Small intestine (tissue), 7 donors: ENCODE data around the gene ITGB5. TPM values are rescaled to one million over a fixed set of nuclear protein-coding genes. Genes with fewer than 3 reads are reported as not detected.

Experiments used
- DNase-seq, 2 donors: peaks; one replicate each; pipeline versions ENCODE4 v3.0.0 to v3.0.0-alpha.2; 2013
- FAIRE-seq: peaks from 2 replicates; lab custom pipeline; 2012; peaks lifted over from hg19 to GRCh38; lab: Jason Lieb, UNC
- H3K27ac ChIP-seq, 3 donors: one replicate each; pipeline ENCODE4 v1.5.1; 2013; ENCODE audit warnings: low read length in 2 of 3, mild to moderate bottlenecking in 2 of 3, control low read depth in 1 of 3, inconsistent platforms in 1 of 3, low read depth in 1 of 3, moderate library complexity in 1 of 3
- H3K27me3 ChIP-seq, 3 donors: one replicate each; pipeline ENCODE4 v1.6.1; 2013; ENCODE audit warnings: low read length in 3 of 3, inconsistent platforms in 1 of 3; ENCODE audit not compliant: control insufficient read depth in 3 of 3, insufficient read depth in 3 of 3
- H3K36me3 ChIP-seq, 3 donors: one replicate each; pipeline ENCODE4 v1.6.1; 2013; ENCODE audit warnings: low read length in 3 of 3, inconsistent platforms in 1 of 3, low read depth in 1 of 3, mild to moderate bottlenecking in 1 of 3, moderate library complexity in 1 of 3; ENCODE audit not compliant: control insufficient read depth in 3 of 3, insufficient read depth in 2 of 3
- H3K4me1 ChIP-seq, 3 donors: one replicate each; pipeline ENCODE4 v1.6.1; 2013; ENCODE audit warnings: low read length in 2 of 3, inconsistent platforms in 1 of 3, low read depth in 1 of 3, mild to moderate bottlenecking in 1 of 3, moderate library complexity in 1 of 3; ENCODE audit not compliant: control insufficient read depth in 3 of 3, insufficient read depth in 2 of 3
- H3K4me3 ChIP-seq, 3 donors: one replicate each; pipeline ENCODE4 v1.5.1; 2013; ENCODE audit warnings: low read length in 3 of 3, control low read depth in 1 of 3, inconsistent platforms in 1 of 3, low read depth in 1 of 3, mild to moderate bottlenecking in 1 of 3, moderate library complexity in 1 of 3
- H3K9me3 ChIP-seq, 2 donors: one replicate each; pipeline ENCODE4 v1.6.1; 2013; ENCODE audit warnings: low read depth in 1 of 2, low read length in 1 of 2; ENCODE audit not compliant: control insufficient read depth in 2 of 2, insufficient read depth in 1 of 2
- WGBS, 3 donors: extraction: QIAGEN DNeasy Blood & Tissue Kit; methylation state at CpG; one replicate each; pipeline ENCODE4 v1.1.7; 2013; 5-methylcytosine and 5-hydroxymethylcytosine counted together
- polyA plus RNA-seq, 4 donors: library from polyadenylated mRNA; stranded (reverse) in 3 of 4; unstranded in 1 of 4; fragments of 200-250 nt in 3 of 4; fragments of 120-200 nt in 1 of 4; gene quantifications; one replicate each; pipeline versions ENCODE4 v1.2.1 to v1.2.3, GENCODE V29; 2013
- donor health status: healthy with polysubstance abuse.
- donor health status: control.
- donor health status: control.
- donor health status: Bipolar disorder and iron deficiency.
- donor health status: healthy.

ITGB5 gene
- polyA plus RNA-seq, 4 donors: 9.4 to 74.3 (median 21.9) TPM

- H3K9me3 ChIP-seq: no peaks in the 10 kb centered on the region
- FAIRE-seq (no peak), DNase-seq (no peak)
- H3K4me3 ChIP-seq: no peak overlapping the region
- H3K27me3 ChIP-seq: no peaks in the 10 kb centered on the region
- no peaks in the 10 kb centered on the region for H3K4me1 ChIP-seq
- H3K36me3 ChIP-seq: peaks cover 2 to 88% (median 5%) of the 10 kb centered on the region in 3 donors
- WGBS, 3 donors: 76 to 89% (median 78%) methylated on average over 5 of the region's 5 CpGs
- no peak overlapping the region for H3K27ac ChIP-seq
Observed at GRCh38 chr3:124767264-124767663, 119.9 kb downstream of the ITGB5 start.

- DNase-seq: no peak
- Histone ChIP-seq H3K27me3 (no peaks in the 10 kb centered on the region), H3K9me3 (no peaks in the 10 kb centered on the region), H3K27ac (no peak overlapping the region), H3K4me3 (no peak overlapping the region), H3K4me1 (no peaks in the 10 kb centered on the region), H3K36me3 (peaks cover 2 to 82% (median 5%) of the 10 kb centered on the region in 3 donors)
- no peak for FAIRE-seq
- WGBS, 3 donors: 88 to 92% (median 88%) methylated on average over 16 of the region's 16 CpGs
Observed at GRCh38 chr3:124766113-124767095, 120.8 kb downstream of the ITGB5 start.

DNA sequence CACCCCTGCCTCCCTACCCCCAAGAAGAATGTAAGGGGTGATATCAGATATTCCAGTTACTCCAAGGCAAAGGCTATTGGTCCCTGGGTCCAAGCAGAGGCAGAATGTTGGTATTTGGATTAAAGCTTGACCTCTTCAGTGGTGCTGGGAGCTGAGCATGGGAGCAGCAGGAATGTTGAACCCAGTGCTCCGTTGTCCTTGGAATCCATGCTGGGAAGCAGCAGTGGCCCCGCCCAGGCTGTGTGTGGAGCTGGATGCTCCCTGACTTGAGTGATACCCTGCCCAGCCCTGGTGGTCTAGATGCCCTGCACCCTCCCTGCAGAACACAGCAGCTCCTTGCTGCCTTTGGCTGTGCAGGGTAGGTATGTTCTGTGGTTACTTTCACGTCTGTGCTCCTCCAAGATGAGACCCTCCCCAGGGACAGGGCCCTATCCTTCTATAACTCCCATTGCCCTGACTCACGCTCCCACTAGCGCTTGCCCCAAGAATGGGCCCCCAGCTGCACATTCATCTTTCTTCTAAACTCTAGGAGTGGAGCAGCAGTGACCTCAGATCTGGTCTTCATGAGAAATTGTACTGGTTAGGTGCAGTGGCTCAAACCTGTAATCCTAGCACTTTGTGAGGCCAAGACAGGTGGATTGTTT lies 121.8 kb downstream of the ITGB5 start:
- DNase-seq (no peak), FAIRE-seq (no peak)
- no peak overlapping the region for H3K27ac ChIP-seq
- 79 to 88% (median 86%) methylated on average over 5 of the region's 5 CpGs for WGBS, 3 donors
- H3K9me3 ChIP-seq: no peaks in the 10 kb centered on the region
- peaks cover 2 to 79% (median 5%) of the 10 kb centered on the region in 3 donors for H3K36me3 ChIP-seq
- no peaks in the 10 kb centered on the region for H3K4me1 ChIP-seq
- no peaks in the 10 kb centered on the region for H3K27me3 ChIP-seq
- no peak overlapping the region for H3K4me3 ChIP-seq

DNA sequence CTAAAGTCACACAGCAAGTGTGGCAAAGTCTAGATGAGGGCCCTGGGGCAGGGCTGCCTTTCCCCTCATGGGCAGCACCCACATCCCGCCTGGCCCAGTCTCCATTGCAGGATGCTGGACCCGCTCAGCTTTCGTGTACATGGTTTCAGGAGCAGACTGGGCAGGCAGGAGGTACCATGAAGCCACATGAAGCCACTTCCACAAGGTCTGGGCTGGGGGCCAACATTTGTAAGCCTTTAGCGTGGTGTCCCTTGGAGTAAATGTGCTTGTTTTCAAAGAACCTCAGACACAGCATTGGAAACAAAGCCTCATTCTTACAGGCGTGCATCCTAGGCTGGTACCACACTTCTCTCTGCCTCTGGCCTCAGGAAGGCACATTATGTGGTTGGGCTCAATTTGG lies 122.4 kb downstream of the ITGB5 start:
- DNase-seq (no peak), FAIRE-seq (no peak)
- 77 to 91% (median 78%) methylated on average over 5 of the region's 5 CpGs for WGBS, 3 donors
- Histone ChIP-seq H3K9me3 (no peaks in the 10 kb centered on the region), H3K4me1 (no peaks in the 10 kb centered on the region), H3K36me3 (peaks cover 2 to 74% (median 5%) of the 10 kb centered on the region in 3 donors), H3K4me3 (no peak overlapping the region), H3K27ac (no peak overlapping the region), H3K27me3 (no peaks in the 10 kb centered on the region)

GRCh38 chr3:124763644-124764358 lies 123.4 kb downstream of the ITGB5 start:
- H3K4me3 ChIP-seq: no peak overlapping the region
- FAIRE-seq (no peak), DNase-seq (no peak)
- WGBS, 3 donors: 84 to 94% (median 90%) methylated on average over 15 of the region's 15 CpGs
- no peaks in the 10 kb centered on the region for H3K9me3 ChIP-seq
- no peak overlapping the region for H3K27ac ChIP-seq
- H3K4me1 ChIP-seq: no peaks in the 10 kb centered on the region
- H3K36me3 ChIP-seq: peaks cover 2 to 64% (median 5%) of the 10 kb centered on the region in 3 donors
- H3K27me3 ChIP-seq: no peaks in the 10 kb centered on the region

DNA sequence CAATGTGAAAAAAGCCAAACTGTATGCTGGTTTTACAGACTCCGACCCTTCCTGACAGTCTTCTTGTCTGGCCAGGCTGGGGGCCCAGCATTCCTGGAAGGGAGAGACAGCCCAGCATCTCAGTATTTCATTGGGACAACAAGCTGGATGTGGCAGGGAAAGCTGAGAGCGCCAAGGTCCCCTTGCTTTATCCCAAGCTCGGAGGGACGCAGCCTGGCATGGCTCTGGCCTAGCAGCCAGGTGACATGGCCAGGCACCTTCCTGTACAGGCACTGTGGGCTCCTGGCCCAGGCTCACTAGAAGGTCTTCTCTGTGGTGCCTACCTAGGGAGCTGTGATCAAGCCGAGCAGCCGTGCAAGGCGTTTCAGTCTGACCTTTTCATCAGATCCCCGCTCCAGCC lies 124.0 kb downstream of the ITGB5 start:
- WGBS, 3 donors: 92 to 94% (median 93%) methylated on average over 8 of the region's 8 CpGs
- DNase-seq (no peak), FAIRE-seq (no peak)
- Histone ChIP-seq H3K27me3 (no peaks in the 10 kb centered on the region), H3K9me3 (no peaks in the 10 kb centered on the region), H3K36me3 (peaks cover 2 to 59% (median 5%) of the 10 kb centered on the region in 3 donors), H3K4me1 (no peaks in the 10 kb centered on the region), H3K27ac (no peak overlapping the region), H3K4me3 (no peak overlapping the region)

DNA sequence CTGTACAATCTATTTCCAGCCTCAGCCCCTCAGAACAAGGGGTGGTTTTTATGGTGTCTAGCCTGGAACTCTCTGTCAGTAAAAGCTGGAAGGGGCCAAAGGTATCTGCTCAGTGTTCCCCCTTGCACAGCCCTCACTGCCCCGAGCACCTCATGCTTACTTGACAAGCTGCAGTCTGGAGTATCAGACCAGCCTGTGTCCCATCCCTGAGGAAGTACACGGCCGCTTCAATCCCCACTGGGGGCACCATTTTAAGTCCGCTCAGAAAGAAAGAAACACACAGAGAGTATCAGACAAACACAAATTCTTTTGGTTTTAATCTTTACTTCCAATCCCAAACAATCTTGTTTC lies 124.5 kb downstream of the ITGB5 start:
- Histone ChIP-seq H3K27ac (no peak overlapping the region), H3K9me3 (no peaks in the 10 kb centered on the region), H3K4me1 (no peaks in the 10 kb centered on the region), H3K27me3 (no peaks in the 10 kb centered on the region), H3K36me3 (peaks cover 2 to 54% (median 5%) of the 10 kb centered on the region in 3 donors), H3K4me3 (no peak overlapping the region)
- FAIRE-seq (no peak), DNase-seq (no peak)
- WGBS, 3 donors: 85 to 95% (median 89%) methylated on average over 4 of the region's 4 CpGs
